GM23338 (cell line): ENCODE data around the gene MEN1. TPM values are rescaled to one million over a fixed set of nuclear protein-coding genes. Genes with fewer than 3 reads are reported as not detected.

Source experiments
- ATAC-seq: fragments of 200-7000 bp; cut with Tn5 transposase; 3 replicates; pipeline ENCODE4 v1.9.1; 2020
- DNase-seq: peaks from one replicate; pipeline ENCODE4 v3.0.0-alpha.2; 2015; ENCODE audit warnings: low spot score
- H2AFZ ChIP-seq: fragments of 200-600 bp; sonication (generic); 2 replicates; pipeline ENCODE4 v1.8.0; 2016; ENCODE audit warnings: antibody characterized with exemption, mild to moderate bottlenecking, moderate library complexity
- H3F3A ChIP-seq: fragments of 200-600 bp; sonication (generic); replicated peaks from 2 replicates; pipeline ENCODE4 v1.8.0; 2017; ENCODE audit warnings: antibody characterized with exemption, mixed run types, low read depth
- H3K27ac ChIP-seq: fragments of 200-600 bp; sonication (generic); 2 replicates; pipeline ENCODE4 v1.6.1; 2016; ENCODE audit warnings: low read depth
- H3K27me3 ChIP-seq: fragments of 200-600 bp; sonication (generic); 2 replicates; pipeline ENCODE4 v1.8.0; 2016; ENCODE audit warnings: mild to moderate bottlenecking, mixed run types, moderate library complexity; ENCODE audit not compliant: insufficient read depth
- H3K36me3 ChIP-seq: fragments of 200-600 bp; sonication (generic); 2 replicates; pipeline ENCODE4 v1.8.0; 2016; ENCODE audit warnings: mild to moderate bottlenecking; ENCODE audit not compliant: insufficient read depth
- H3K4me1 ChIP-seq: fragments of 200-600 bp; sonication (generic); 2 replicates; pipeline ENCODE4 v1.8.0; 2016; ENCODE audit warnings: mild to moderate bottlenecking, moderate library complexity; ENCODE audit not compliant: insufficient read depth
- H3K4me2 ChIP-seq: fragments of 200-600 bp; sonication (generic); 2 replicates; pipeline ENCODE4 v1.7.1; 2017; ENCODE audit warnings: mixed run types
- H3K4me3 ChIP-seq: fragments of 200-600 bp; sonication (generic); 2 replicates; pipeline ENCODE4 v1.6.1; 2016; ENCODE audit warnings: mixed run types
- H3K79me2 ChIP-seq: fragments of 200-600 bp; sonication (generic); replicated peaks from 2 replicates; pipeline ENCODE4 v1.8.0; 2017; ENCODE audit warnings: mild to moderate bottlenecking; ENCODE audit not compliant: insufficient read depth
- H3K9me2 ChIP-seq: fragments of 200-600 bp; sonication (generic); 2 replicates; pipeline ENCODE4 v1.8.0; 2017; ENCODE audit not compliant: insufficient read depth
- H4K20me1 ChIP-seq: fragments of 200-600 bp; sonication (generic); replicated peaks from 2 replicates; pipeline ENCODE4 v1.8.0; 2017; ENCODE audit warnings: mild to moderate bottlenecking; ENCODE audit not compliant: insufficient read depth
- H3K27ac Mint-ChIP-seq: 2 replicates; pipeline ENCODE4 v1.8.0; 2020; ENCODE audit warnings: inconsistent platforms, mild to moderate bottlenecking, moderate library complexity, mixed read lengths
- H3K27me3 Mint-ChIP-seq: 3 replicates; pipeline ENCODE4 v1.8.0; 2022; ENCODE audit warnings: low read depth, mild to moderate bottlenecking, moderate library complexity, mixed read lengths, inconsistent platforms; ENCODE audit not compliant: insufficient read depth, poor library complexity
- H3K36me3 Mint-ChIP-seq: 3 replicates; pipeline ENCODE4 v1.8.0; 2021; ENCODE audit warnings: low read depth, mild to moderate bottlenecking, inconsistent platforms, moderate library complexity, mixed read lengths
- H3K4me1 Mint-ChIP-seq: 3 replicates; pipeline ENCODE4 v1.8.0; 2020; ENCODE audit warnings: mild to moderate bottlenecking, inconsistent platforms, mixed read lengths
- H3K4me3 Mint-ChIP-seq: 3 replicates; pipeline ENCODE4 v1.8.0; 2021; ENCODE audit warnings: moderate library complexity, mild to moderate bottlenecking, inconsistent platforms, mixed read lengths
- H3K9me3 Mint-ChIP-seq: 3 replicates; pipeline ENCODE4 v1.8.0; 2020; ENCODE audit warnings: moderate library complexity, mild to moderate bottlenecking, inconsistent platforms, mixed read lengths
- CREB1 ChIP-seq: fragments of 250-450 bp; sonication (Bioruptor Pico); IDR thresholded peaks from 2 replicates; pipeline ENCODE4 v1.5.0; 2020; ENCODE audit warnings: low read depth, mild to moderate bottlenecking, moderate library complexity
- CTCF ChIP-seq, 2 experiments: fragments of 200-600 bp in 1 of 2; sonication (generic) in 1 of 2; conservative IDR thresholded peaks; 2 replicates each; pipeline versions ENCODE4 v1.5.1 to v1.6.1; 2016 to 2017; ENCODE audit warnings: antibody characterized with exemption in 2 of 2, low read depth in 2 of 2, mild to moderate bottlenecking in 2 of 2, moderate library complexity in 1 of 2
- ETS1 ChIP-seq: IDR thresholded peaks from 2 replicates; pipeline ENCODE4 v1.6.1; 2016; ENCODE audit warnings: antibody characterized with exemption
- EZH2 ChIP-seq: fragments of 200-600 bp; sonication (generic); IDR thresholded peaks from one replicate; pipeline ENCODE4 v1.8.0; 2017; ENCODE audit warnings: antibody characterized with exemption, mild to moderate bottlenecking, low read depth; ENCODE audit not compliant: unreplicated experiment
- EZH2phosphoT487 ChIP-seq: fragments of 200-600 bp; sonication (generic); IDR thresholded peaks from one replicate; pipeline ENCODE4 v1.8.1; 2018; ENCODE audit warnings: antibody characterized with exemption; ENCODE audit not compliant: unreplicated experiment
- NANOG ChIP-seq: IDR thresholded peaks from 2 replicates; pipeline ENCODE4 v1.6.1; 2016; ENCODE audit warnings: antibody characterized with exemption, borderline replicate concordance
- ZNF114 ChIP-seq: fragments of 250-450 bp; sonication (Bioruptor Pico); IDR thresholded peaks from 2 replicates; pipeline ENCODE4 v1.5.0; 2020; ENCODE audit warnings: mild to moderate bottlenecking, moderate library complexity
- polyA plus RNA-seq: library from polyadenylated mRNA; unstranded; fragments of >200 nt; fragmentation: Nextera tagmentation; extraction: Ambion mirVana; gene quantifications from 2 replicates; pipeline ENCODE4 v1.2.1, GENCODE V29; 2016
- total RNA-seq: library from RNA; depleted of rRNA; stranded (reverse); fragments of >200 nt; shearing (Covaris generic); gene quantifications from 2 replicates; pipeline ENCODE4 v1.2.3, GENCODE V29; 2014
- TF ChIP-seq, protein P1 (sequence below): fragments of 250-450 bp; sonication (Bioruptor Pico); IDR thresholded peaks from 2 replicates; pipeline ENCODE4 v1.5.0; 2020; ENCODE audit warnings: mild to moderate bottlenecking, moderate library complexity

MEN1 gene
- total and polyA plus RNA-seq, 2 experiments from 2014 or later: 31.6 to 45.2 TPM

GRCh38 chr11:64804346-64805210 is 5.8 kb downstream of the MEN1 start:
- DNase-seq (peak; percentile 66), ATAC-seq (peak; percentile 12)
- peak overlapping the region; percentile 72; the same call in 1 of the 2 replicates for H3K4me3 ChIP-seq
- peaks cover 10% of the 10 kb centered on the region for H3K27me3 Mint-ChIP-seq
- peak overlapping the region; percentile 84 for H3K4me2 ChIP-seq
- no peaks in the 10 kb centered on the region for H3K27me3 ChIP-seq
- peak overlapping the region; percentile 78 for H3K4me3 Mint-ChIP-seq
- peaks cover 20% of the 10 kb centered on the region for H3K4me1 Mint-ChIP-seq
- TF ChIP-seq EZH2phosphoT487 (no peak), EZH2 (no peak), CREB1 (CRISPR knock-in tag) (no peak), ETS1 (no peak), ZNF114 (CRISPR knock-in tag) (no peak), CTCF (conservative IDR thresholded peaks at IDR 0.05; ENCODE audit: low read depth in 2 of 2) (peak; percentile 36 to 59; a peak in 3 of 4 replicates), NANOG (no peak)
- TF ChIP-seq, protein P1, sequence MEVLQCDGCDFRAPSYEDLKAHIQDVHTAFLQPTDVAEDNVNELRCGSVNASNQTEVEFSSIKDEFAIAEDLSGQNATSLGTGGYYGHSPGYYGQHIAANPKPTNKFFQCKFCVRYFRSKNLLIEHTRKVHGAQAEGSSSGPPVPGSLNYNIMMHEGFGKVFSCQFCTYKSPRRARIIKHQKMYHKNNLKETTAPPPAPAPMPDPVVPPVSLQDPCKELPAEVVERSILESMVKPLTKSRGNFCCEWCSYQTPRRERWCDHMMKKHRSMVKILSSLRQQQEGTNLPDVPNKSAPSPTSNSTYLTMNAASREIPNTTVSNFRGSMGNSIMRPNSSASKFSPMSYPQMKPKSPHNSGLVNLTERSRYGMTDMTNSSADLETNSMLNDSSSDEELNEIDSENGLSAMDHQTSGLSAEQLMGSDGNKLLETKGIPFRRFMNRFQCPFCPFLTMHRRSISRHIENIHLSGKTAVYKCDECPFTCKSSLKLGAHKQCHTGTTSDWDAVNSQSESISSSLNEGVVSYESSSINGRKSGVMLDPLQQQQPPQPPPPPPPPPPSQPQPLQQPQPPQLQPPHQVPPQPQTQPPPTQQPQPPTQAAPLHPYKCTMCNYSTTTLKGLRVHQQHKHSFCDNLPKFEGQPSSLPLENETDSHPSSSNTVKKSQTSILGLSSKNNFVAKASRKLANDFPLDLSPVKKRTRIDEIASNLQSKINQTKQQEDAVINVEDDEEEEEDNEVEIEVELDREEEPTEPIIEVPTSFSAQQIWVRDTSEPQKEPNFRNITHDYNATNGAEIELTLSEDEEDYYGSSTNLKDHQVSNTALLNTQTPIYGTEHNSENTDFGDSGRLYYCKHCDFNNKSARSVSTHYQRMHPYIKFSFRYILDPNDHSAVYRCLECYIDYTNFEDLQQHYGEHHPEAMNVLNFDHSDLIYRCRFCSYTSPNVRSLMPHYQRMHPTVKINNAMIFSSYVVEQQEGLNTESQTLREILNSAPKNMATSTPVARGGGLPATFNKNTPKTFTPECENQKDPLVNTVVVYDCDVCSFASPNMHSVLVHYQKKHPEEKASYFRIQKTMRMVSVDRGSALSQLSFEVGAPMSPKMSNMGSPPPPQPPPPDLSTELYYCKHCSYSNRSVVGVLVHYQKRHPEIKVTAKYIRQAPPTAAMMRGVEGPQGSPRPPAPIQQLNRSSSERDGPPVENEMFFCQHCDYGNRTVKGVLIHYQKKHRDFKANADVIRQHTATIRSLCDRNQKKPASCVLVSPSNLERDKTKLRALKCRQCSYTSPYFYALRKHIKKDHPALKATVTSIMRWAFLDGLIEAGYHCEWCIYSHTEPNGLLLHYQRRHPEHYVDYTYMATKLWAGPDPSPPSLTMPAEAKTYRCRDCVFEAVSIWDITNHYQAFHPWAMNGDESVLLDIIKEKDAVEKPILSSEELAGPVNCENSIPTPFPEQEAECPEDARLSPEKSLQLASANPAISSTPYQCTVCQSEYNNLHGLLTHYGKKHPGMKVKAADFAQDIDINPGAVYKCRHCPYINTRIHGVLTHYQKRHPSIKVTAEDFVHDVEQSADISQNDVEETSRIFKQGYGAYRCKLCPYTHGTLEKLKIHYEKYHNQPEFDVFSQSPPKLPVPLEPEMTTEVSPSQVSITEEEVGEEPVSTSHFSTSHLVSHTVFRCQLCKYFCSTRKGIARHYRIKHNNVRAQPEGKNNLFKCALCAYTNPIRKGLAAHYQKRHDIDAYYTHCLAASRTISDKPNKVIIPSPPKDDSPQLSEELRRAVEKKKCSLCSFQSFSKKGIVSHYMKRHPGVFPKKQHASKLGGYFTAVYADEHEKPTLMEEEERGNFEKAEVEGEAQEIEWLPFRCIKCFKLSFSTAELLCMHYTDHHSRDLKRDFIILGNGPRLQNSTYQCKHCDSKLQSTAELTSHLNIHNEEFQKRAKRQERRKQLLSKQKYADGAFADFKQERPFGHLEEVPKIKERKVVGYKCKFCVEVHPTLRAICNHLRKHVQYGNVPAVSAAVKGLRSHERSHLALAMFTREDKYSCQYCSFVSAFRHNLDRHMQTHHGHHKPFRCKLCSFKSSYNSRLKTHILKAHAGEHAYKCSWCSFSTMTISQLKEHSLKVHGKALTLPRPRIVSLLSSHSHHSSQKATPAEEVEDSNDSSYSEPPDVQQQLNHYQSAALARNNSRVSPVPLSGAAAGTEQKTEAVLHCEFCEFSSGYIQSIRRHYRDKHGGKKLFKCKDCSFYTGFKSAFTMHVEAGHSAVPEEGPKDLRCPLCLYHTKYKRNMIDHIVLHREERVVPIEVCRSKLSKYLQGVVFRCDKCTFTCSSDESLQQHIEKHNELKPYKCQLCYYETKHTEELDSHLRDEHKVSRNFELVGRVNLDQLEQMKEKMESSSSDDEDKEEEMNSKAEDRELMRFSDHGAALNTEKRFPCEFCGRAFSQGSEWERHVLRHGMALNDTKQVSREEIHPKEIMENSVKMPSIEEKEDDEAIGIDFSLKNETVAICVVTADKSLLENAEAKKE (CRISPR knock-in tag): no peak
- peak overlapping the region; percentile 93 for H3K27ac ChIP-seq
- H3K27ac Mint-ChIP-seq: peak overlapping the region; percentile 93
- H3K36me3 Mint-ChIP-seq: peaks cover 21% of the 10 kb centered on the region
- H3K79me2 ChIP-seq: peaks cover 6% of the 10 kb centered on the region; the same call in 1 of the 2 replicates
- no peak overlapping the region for H2AFZ ChIP-seq
- no peaks in the 10 kb centered on the region for H3K9me2 ChIP-seq
- H3K9me3 Mint-ChIP-seq: no peaks in the 10 kb centered on the region
- H4K20me1 ChIP-seq: 0 out of 2 replicates have a peak, but pooled peaks cover 13% of the 10 kb centered on the region
- H3F3A ChIP-seq: peaks cover 12% of the 10 kb centered on the region
- H3K36me3 ChIP-seq: no peaks in the 10 kb centered on the region
- peaks cover 8% of the 10 kb centered on the region; the same call in 1 of the 2 replicates for H3K4me1 ChIP-seq
